Chondrocyte (in vitro differentiated cells): Measurements from ENCODE around the gene IGLL5. TPM values are rescaled to one million over a fixed set of nuclear protein-coding genes. Genes with fewer than 3 reads are reported as not detected.

Experiments used
- DNase-seq: peaks from one replicate; pipeline ENCODE4 v3.0.0; 2021; ENCODE audit warnings: mixed read lengths, low spot score
- H3K27ac Mint-ChIP-seq: one replicate; pipeline ENCODE4 v1.8.0; 2021; ENCODE audit warnings: mild to moderate bottlenecking, moderate library complexity, mixed read lengths; ENCODE audit not compliant: unreplicated experiment
- H3K27me3 Mint-ChIP-seq: 2 replicates; pipeline ENCODE4 v1.8.0; 2021; ENCODE audit warnings: low read depth, mixed read lengths
- H3K36me3 Mint-ChIP-seq: 2 replicates; pipeline ENCODE4 v1.8.0; 2021; ENCODE audit warnings: low read depth, mixed read lengths
- H3K4me1 Mint-ChIP-seq: 2 replicates; pipeline ENCODE4 v1.8.0; 2021; ENCODE audit warnings: low read depth, mild to moderate bottlenecking, mixed read lengths
- H3K4me3 Mint-ChIP-seq: one replicate; pipeline ENCODE4 v1.8.0; 2021; ENCODE audit warnings: mild to moderate bottlenecking, moderate library complexity, mixed read lengths; ENCODE audit not compliant: unreplicated experiment
- H3K9me3 Mint-ChIP-seq: 2 replicates; pipeline ENCODE4 v1.8.0; 2021; ENCODE audit warnings: low read depth, mixed read lengths
- CTCF ChIP-seq: fragments of 200-600 bp; sonication (generic); IDR thresholded peaks from 2 replicates; pipeline ENCODE4 v1.5.0; 2021; ENCODE audit warnings: antibody characterized with exemption, mild to moderate bottlenecking, moderate library complexity
- total RNA-seq: library from RNA; stranded (reverse); gene quantifications from 3 replicates; pipeline ENCODE4 v1.2.1, GENCODE V29; 2021

The IGLL5 gene
- total RNA-seq, 1 donor from 2014 or later, result not detected

GRCh38 chr22:22871536-22872278 lies 15.9 kb upstream of the IGLL5 start:
- Mint-ChIP-seq H3K27me3 (peaks cover 43% of the 10 kb centered on the region), H3K27ac (no peak overlapping the region), H3K4me3 (no peak overlapping the region), H3K36me3 (no peaks in the 10 kb centered on the region), H3K4me1 (no peaks in the 10 kb centered on the region), H3K9me3 (peaks cover 8% of the 10 kb centered on the region)
- no peak for DNase-seq
- no peak for TF ChIP-seq CTCF

GRCh38 chr22:22872722-22873708 lies 14.6 kb upstream of the IGLL5 start:
- no peaks in the 10 kb centered on the region for H3K36me3 Mint-ChIP-seq
- peaks cover 8% of the 10 kb centered on the region for H3K9me3 Mint-ChIP-seq
- H3K4me1 Mint-ChIP-seq, result no peaks in the 10 kb centered on the region
- H3K4me3 Mint-ChIP-seq, result no peak overlapping the region
- no peak overlapping the region for H3K27ac Mint-ChIP-seq
- no peak for TF ChIP-seq CTCF
- DNase-seq, result no peak
- H3K27me3 Mint-ChIP-seq, result peaks cover 33% of the 10 kb centered on the region

- H3K9me3 Mint-ChIP-seq, result peaks cover 8% of the 10 kb centered on the region
- H3K27me3 Mint-ChIP-seq, result peaks cover 30% of the 10 kb centered on the region
- TF ChIP-seq CTCF, result peak; percentile 79
- no peak overlapping the region for H3K27ac Mint-ChIP-seq
- no peak for DNase-seq
- no peak overlapping the region for H3K4me3 Mint-ChIP-seq
- H3K4me1 Mint-ChIP-seq, result no peaks in the 10 kb centered on the region
- no peaks in the 10 kb centered on the region for H3K36me3 Mint-ChIP-seq
Observed at GRCh38 chr22:22877523-22878210, 9.9 kb upstream of the IGLL5 start.

GRCh38 chr22:22878211-22878570 lies 9.4 kb upstream of the IGLL5 start:
- Mint-ChIP-seq H3K4me1 (no peaks in the 10 kb centered on the region), H3K36me3 (no peaks in the 10 kb centered on the region), H3K27me3 (peaks cover 30% of the 10 kb centered on the region), H3K27ac (no peak overlapping the region), H3K9me3 (peaks cover 8% of the 10 kb centered on the region), H3K4me3 (no peak overlapping the region)
- no peak for TF ChIP-seq CTCF
- DNase-seq, result no peak
